Activated CD4-positive, alpha-beta T cell treated with anti-CD3 and anti-CD28 coated beads for 24 hours (primary cell): ENCODE measurements around the gene SNCAIP.

Source experiments
- DNase-seq, 2 donors: peaks; one replicate each; pipeline ENCODE4 v3.0.0-alpha.2; 2020; ENCODE audit warnings: low read depth in 2 of 2

The SNCAIP gene

DNA sequence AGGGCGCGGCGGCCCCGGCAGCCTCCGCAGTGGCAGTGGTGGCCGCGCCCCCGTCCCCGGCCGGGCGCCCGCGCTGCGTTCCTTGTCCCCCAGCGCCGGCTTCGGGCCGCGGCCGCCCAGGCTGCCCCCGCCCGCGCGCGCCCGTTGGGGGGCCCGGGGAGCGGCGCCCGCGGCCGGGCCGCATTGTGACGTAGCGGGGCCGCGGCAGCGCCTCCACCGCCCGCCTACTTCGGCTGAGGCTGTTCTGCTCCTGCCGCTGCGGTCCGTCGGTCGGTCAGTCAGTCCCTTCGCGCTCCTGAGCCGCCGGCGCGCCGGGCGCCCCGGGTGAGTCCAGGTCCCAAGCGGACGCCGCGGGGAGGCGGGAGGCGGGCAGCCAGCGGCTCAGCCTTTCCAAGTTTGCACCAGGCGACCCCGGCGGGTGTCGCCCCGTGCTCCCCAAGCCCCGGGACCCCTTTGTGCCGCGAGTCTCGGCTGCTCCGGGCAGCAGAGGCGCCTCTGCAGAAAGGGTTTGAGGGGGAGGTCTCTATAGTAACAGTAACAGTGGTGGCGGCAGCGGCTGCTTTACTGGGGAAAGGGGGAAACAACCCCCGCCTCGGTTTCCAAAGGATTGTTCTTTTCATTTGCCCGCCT lies at the start of gene SNCAIP:
Gene SNCAIP, plus strand, starts transcription at position 277 of the 630 bp plus-strand sequence. CDS start 78,898 bp downstream, outside the sequence.
- no peak for DNase-seq

DNA sequence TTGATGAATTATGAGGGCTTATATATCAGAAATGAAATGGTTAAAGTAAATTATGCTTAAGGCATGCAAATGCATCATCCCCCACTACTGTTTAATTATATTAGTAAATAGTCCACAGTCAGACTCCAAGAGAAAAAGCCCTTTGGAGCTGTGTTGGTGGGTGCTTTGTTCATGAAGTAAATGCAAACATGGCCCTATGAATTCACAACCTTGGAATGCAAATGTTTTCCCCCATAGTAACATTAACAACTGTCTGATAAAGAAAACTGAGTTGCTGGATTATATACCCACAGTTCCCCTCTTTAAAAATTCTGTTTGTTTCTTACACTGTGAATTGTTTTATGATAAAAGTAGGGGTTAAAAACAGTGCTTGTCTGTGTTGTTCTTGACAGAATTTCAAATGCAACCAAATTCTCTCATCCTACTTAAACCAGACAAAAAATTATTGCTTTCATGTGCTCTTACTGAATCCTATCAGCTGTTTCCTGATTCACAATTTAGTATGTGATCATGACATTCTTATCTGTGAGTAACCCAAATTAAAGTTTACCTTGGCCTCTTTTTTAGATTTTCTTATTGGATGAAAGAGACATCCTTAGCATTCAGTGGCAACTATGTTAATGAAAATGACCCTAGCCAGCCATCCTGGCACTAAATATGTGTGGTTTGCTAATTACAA lies 48.5 kb upstream of the SNCAIP start:
- no peak for DNase-seq

DNA sequence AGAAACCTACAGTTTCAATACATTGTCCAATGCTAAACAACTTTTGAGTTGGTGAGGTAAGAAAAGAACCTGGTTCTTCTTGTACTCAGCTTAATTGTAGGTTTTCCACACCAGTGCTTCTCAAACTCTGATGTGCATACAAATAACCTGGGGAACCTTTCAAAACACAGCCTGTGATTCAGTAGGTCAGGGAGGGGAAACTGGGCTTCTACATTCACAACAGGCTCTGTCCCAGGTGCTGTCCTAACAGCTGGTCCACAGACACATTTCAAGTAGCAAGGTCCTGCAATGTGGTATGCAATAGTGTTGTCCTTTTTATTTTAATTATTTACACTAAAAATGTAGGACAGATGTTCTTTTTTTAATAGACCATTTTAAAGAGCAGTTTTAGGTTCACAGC lies 47.4 kb upstream of the SNCAIP start:
- DNase-seq: no peak

DNA sequence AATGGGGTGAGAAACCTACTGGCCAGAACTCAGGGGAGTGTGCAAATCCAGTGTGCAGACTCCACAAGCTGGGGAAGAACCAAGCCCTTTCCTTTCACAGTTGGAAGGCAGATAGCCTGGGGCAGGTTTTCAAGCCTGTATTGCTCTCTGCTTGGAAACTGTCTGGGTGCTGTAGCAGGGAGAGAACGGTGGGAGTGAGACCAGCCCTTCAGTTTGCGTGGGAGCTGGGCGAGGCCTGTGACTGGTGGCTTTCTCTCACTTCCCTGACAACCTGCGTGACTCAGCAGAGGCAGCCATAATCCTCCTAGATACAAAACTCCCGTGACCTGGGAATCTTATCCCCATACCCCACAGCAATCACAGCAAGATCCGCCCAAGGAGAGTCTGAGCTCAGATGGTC lies 44.9 kb upstream of the SNCAIP start:
- no peak for DNase-seq

DNA sequence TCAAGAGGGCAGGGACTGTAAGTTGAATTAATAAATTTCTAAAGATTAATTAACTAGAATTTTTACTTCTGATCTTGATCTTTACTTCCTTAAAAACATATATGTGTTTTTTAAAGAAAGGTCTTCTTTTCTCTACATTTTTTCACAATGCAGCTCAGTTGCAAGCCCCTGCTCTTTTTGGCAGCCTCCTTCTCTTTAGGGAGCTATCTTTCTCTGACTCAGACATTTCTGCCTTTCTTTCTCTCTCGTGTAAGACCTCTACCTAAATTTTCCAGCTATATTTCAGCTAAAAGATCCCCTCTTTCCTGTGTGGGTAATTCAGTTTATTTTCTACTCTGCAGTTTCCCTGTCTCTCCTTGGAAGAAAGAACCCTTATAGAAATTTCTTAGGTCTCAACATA lies 38.3 kb upstream of the SNCAIP start:
- DNase-seq: no peak

DNA sequence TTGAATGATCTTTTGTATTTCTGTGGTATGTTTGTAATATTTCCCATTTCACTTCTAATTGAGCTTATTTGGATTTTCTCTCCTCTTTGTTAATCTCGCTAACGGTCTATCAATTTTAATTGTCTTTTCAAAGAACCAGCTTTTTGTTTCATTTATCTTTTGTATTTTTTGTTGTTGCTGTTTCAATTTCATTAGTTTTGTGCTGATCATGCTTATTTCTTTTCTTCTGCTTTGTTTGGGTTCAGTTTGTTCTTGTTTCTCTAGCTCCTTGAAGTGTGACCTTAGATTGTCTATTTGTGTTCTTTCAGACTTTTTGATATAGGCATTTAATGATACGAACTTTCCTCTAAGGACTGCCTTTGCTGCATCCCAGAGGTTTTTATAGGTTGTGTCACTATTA lies 28.4 kb upstream of the SNCAIP start:
- no peak for DNase-seq

DNA sequence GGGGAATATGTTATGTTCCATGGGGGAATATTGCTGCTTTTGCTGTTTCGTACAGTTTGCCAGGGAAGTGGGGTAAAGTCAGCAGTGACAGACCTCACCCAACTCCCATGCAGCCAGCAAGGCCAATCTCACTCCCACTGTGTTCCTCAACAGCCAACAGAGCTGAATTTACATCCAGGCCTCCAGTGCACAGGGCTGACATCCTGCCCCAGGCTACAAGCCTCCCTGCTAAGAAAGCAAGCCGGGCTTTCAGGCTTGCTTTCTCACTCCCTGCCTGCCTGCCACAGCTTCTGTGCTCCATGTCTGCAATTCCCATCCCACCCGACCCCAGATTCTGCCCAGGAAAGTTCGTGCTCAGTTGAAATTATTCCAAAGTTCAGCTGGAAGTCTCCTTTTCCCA lies 25.5 kb upstream of the SNCAIP start:
- no peak for DNase-seq

DNA sequence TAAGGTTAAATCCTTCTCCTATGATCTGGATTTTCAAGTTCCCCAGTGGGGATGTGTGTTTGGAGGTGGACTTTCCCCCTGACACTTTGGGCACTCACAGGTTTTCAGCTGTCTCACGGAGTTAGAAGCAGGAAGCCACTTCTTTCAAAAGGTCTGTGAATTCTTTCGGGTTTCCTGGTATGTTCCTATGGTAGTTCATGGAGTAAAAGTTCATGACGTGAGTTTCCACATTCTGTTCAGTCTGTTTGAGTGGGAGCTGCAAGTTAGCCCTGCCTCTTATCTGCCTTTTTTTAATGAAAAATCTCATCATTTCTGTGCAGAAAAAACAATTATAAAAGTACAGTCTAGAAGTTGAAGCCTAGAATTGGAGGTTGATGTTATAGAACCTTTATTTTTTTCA lies 24.9 kb upstream of the SNCAIP start:
- DNase-seq: no peak

DNA sequence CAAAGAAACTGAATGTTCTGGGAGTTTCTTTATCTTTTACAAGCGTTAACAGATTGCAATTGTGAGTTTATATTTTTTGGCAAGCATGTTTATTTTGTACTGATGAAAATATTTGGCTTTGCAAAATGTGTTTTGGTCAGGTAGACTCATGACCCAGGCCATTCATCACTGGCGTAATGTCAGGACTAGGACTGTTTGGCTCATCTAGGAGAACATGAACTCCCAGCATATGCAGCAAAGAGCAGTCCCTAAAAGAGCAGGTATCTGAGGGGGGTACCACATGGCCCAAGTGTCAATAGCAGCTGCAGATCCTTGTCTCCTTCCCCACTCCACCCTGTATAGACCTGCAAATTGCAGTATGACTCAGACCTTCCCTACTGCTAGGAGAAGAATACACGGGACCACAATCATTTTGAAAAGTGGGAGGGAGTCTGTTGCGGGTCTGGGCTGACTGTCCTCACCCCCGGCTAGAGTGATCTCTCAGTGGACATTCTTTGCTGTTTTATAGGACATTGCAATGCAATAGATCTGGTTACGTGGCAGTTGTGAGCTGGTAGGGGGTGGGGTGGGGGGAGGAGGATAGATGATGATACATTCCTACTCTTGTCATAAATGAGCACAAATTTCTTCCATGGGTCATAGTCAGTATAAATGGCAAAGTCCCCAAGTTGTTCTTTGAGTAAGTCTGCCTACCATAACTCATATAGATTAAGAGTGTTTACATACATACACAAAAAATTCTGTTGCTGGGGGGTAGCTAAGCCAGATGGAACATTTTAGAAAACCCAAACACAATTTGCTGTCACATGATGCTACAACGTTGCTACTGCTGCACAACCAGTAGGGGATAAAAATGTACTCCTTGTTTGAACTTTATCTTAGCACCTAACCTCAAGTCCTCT lies 20.8 kb upstream of the SNCAIP start:
- no peak for DNase-seq

DNA sequence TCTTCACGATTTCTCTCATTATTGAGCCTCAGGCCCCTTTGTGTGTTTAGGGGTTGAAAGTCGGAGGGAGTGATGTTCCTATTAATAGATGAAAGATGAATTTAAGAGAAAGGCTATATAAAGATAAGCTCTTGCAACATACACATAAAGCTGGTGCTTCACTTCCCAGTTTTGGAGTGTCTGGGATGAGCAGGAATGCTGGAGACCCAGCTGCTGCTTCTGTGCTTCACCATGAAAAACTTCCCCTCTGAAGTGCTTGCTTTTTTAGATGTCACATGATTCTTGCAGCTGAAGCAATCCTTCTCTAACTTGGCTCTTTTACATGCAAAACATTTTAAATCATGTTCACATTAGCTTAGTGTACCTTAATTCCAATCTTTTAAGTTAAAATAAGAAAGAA lies 19.7 kb upstream of the SNCAIP start:
- DNase-seq: no peak

DNA sequence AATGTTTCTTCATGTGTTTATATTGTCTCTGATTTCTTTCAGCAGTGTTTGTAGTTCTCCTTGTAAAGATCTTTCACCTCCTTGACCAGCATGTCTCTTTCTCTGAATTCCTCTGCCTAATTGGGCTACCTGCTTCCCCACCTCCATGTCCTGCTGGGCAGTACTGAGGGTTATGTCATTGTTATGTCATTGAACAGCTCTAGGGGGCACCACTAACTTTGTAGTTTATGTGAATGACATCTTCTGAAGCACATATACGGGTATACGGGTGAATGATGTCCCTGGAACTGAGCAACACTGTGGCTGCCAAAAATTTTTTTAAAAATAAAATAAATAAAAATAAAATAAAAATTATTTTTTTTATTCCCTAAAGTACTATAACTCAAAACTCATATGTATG lies 16.9 kb upstream of the SNCAIP start:
- no peak for DNase-seq

DNA sequence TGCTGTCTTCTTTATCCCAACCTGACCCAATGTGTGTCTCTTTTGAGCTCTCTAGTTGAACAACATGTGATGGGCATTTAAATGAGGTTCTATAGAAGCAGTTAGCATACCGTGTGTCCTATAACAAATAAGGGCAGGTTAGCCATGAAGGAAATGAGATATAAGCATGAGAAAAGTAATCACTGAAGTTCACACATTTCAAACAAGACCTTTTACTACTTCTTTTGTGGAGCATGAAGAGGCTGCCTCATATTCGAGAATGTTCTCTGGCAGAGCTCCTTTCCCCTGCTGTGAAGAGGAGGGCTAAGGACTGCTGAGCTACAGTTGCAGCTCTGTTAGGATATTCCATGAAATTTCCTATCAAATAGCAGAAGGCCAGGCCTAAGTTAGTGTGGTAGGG lies 15.2 kb upstream of the SNCAIP start:
- DNase-seq: no peak

DNA sequence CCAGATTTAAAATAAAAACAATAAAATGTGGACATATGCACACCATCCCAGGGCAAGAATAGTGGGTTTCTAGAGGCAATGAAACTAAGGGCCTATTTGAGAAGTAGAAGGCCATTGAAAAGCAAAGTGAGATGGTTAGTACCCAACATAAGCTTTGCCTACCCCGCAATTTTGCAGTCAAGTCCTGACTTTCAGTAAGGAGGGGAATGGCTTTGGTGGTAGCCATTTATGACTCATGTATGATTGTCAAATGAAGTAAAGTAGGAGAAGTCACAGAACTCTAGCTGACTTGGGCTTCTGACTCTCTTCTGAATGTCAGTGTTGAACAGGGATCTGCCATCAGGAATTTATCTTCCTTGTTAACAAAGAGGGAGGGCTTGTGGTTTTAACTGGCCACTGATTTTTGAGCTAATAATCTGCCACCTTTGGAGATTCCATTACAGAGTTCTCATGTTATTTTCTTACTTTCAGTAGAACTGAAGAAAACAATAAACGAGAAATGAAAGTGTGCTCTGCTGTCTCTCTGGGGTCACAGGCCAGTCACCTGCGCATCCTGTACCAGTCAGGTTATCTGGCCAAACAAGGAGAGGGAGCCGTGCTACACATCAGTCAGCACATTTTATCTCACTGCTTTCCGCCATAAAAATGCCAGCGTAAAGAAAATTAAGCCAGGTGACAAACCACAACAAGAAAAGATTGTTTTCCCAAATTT lies 14.3 kb upstream of the SNCAIP start:
- no peak for DNase-seq

DNA sequence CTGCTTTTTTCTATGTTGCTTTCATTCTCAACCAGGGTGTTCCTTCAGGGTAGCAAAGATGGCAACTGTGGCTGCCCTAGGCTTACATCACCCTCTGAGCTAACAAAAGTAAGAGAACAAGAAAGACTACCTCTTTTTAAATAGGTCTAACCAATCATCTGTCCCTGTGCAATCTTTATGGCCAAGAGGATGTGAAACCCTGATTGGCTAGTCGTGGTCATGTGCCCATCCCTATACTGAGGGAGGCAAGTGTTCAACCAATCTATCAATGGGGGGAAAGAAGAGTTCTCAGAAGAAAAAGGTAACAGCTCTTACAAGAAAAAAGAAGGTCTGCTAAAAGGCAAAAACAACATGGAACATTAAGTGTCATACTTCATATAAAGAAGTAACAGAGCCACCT lies 11.7 kb upstream of the SNCAIP start:
- DNase-seq: no peak

DNA sequence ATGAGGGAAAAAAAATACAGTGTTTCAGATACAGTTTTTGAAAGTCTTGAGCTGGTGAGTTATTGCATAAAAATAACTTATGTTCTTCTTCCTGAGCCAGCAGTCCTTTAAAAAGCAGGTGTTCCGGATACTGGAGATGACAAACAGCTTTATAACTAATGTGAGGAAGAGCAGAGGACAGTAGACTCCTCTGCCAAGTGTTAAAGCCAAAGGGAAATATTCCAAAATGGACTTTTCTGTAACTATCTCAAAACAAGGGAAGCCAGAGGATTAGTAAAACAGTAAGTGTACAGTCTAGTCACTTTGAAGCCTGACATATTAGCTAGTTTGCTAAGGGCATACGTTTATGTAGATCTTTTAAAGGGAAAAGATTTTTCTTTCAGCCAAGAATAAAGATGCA lies 11.0 kb upstream of the SNCAIP start:
- no peak for DNase-seq

DNA sequence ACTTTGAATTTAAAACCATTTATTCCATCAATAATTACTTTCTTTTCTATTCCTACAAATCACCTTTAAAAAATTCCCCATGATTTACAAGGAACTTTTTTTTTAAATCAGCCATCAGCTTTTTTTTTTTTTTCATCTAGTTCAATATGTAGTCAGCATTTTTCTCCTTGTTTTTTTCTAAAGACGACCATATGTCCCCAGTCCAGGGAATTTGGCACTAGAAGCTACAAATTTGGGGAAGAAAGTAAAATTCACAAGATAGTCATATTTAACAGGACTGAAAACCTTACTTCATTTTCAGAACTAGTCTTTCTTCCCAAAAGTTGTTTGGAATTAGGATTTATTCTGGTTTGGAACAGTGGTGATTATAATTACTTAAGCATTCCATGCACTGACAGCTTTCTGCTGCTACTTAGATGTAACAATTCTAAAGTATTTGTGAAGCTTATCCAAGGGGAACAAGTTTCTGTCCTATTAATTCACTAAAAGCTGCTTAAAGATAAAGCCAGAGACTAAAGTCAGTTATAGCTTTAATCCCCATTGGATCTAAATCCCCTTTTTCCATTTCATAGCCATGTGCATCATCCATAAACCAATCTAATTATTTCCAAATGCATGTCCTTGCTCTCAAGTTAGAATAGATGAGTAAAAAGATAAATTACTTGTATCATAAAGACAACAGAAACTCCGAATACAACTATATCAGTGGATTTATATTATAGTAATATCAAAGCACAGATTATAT lies 7.4 kb upstream of the SNCAIP start:
- DNase-seq: no peak

DNA sequence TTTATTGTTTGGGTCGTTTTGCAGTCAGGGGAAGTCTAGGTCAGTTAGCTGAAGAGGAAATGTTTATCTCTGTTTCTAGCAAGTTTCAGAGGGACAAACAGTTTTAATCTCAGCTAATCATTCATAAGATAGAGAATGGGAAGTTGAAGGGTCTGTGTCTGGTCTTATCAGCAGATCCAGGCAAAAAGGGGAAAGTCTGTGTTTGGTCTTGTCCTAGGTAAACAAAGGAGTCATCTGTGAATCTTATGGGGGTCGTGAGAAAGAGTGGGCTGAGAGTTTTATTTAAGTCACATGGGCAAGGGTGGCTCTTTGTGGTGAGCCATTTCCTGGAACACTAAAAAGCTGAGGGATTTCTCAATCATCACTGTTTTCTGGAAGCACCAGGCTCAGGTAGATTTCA lies 5.6 kb upstream of the SNCAIP start:
- DNase-seq: no peak

DNA sequence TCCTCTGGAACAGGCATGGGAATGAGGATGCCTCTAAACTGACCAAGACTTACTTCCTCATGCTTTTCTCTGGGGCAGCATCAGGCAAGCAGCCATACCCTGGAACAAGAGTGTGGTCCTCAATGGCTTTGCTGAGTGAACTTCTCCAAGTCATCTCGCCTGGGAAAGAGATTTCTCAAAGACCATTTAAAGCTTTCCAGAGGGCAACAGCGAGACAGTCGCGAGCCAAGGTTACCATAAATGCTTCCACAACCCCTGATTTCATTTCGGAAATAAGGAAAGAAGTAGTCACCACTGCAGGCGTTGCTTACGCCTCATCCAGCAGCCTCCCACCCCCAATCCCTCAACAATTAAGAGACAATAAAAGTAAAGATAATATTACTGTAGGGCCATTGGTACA lies 1.1 kb upstream of the SNCAIP start:
- DNase-seq: no peak

DNA sequence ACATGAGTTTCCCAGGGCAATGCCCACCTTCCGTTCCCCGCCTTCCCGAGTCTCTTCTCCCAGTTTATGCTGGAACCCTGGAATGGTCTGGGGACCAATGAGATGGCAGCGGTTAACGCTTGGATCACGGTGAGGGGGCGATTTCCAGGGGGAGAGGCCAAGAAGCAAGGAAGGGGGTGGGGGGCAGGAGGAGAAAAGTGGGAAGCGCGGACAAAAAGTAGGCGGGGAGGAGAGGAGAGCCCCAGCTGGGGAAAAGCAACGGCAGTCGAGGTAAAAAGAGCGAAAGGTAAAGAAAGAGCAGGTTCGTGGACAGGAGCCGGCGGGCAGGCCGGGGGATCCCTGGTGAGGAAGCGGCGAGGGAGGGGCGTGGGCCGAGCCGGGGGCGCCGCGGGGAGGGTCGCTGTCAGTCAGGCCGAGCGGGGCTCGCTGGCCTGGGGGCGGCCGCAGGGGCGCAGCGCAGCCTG lies 508 bp upstream of the SNCAIP start:
- no peak for DNase-seq

DNA sequence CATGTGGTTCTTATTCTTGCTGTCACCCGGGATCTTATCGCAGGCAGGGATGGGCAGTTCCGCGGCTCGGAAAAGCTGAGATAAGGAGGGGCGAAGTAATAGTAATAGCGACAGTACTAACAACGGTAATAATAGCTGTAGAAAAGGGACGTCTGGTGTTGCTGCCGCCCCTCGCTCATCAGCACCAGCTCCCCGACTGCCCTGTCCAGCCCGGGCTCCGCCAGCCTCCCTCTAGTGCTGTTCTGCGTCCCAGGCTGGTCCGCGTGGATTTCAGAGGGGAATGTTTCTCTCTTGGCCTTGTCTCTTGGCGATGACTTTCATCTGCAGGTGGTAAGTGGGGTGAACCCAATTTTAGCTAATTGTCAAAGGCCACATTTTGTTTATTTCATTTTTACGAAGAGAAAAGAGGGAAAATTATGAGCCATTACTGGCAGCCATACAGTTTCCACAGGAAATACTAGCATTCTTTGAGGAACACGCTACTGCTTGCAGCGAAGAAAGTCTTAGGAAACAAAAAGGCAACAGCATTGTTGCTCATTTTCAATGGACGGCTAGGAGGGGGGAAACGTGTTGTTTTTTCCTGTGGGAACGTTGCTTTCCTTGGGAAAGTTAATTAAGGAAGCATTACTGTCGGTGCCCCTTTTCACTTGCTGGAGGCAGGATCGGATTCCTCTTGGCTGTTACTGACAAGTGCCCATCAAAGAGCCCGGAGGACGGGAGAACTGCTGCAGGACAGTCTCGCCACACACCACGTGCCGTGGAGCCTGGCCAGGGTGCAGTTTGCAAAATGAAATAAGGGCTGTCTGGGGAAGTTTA lies 762 bp downstream of the SNCAIP start:
- no peak for DNase-seq

DNA sequence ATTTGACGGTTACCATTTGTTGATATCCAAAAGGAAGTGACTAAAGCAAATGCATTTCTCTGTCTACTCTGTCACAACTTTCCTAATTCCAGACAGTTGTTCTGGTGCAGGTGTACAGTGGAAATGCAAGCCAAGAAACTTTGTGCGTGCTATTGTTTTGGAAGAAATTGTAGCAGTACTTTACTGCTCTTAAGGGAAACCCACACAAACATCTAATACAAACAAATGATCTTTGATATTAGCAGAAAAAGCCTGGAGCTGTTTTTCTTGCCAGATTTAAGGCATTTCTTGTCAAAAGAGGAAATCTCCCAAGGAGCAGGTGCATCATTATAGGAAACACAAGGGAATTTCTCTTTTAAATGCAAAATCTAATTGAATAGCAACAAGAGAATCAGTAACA lies 2.0 kb downstream of the SNCAIP start:
- no peak for DNase-seq
